Esophagus muscularis mucosa (tissue), 4 donors: Measurements from ENCODE around the gene UNC5A. TPM values are rescaled to one million over a fixed set of nuclear protein-coding genes. Genes with fewer than 3 reads are reported as not detected.
A peak's percentile ranks its signal among the peaks of the same experiment; 100 is the strongest.

Experiments used
- DNase-seq: peaks from one replicate; pipeline ENCODE4 v3.0.0-alpha.2; 2017; ENCODE audit errors: extremely low spot score
- H3K27ac ChIP-seq, 4 donors: fragments of 200-600 bp; sonication (generic); replicated peaks in 1 of 4; 1 replicate in 3 of 4; 2 replicates in 1 of 4; pipeline ENCODE4 v1.5.1; 2016 to 2019; ENCODE audit warnings: mild to moderate bottlenecking in 1 of 4
- H3K27me3 ChIP-seq, 4 donors: fragments of 200-600 bp; sonication (generic); one replicate each; pipeline versions ENCODE4 v1.5.1 to v1.6.0; 2016 to 2019
- H3K36me3 ChIP-seq, 4 donors: fragments of 200-600 bp; sonication (generic); one replicate each; pipeline ENCODE4 v1.5.1; 2016 to 2019
- H3K4me1 ChIP-seq, 4 donors: fragments of 200-600 bp; sonication (generic); one replicate each; pipeline ENCODE4 v1.5.1; 2016 to 2019
- H3K4me3 ChIP-seq, 4 donors: fragments of 200-600 bp; sonication (generic); 1 replicate in 2 of 4; 2 replicates in 2 of 4; pipeline ENCODE4 v1.5.1; 2016 to 2019; ENCODE audit warnings: mild to moderate bottlenecking in 4 of 4, moderate library complexity in 1 of 4
- H3K9me3 ChIP-seq, 4 donors: fragments of 200-600 bp; sonication (generic); 1 replicate in 3 of 4; 2 replicates in 1 of 4; pipeline ENCODE4 v1.5.1; 2016 to 2019
- EP300 ChIP-seq: sonication (generic); formaldehyde crosslinking; IDR thresholded peaks from one replicate; pipeline ENCODE4 v1.6.1; 2017; ENCODE audit warnings: antibody characterized with exemption
- POLR2A ChIP-seq: fragments of 450-650 bp; IDR thresholded peaks from one replicate; pipeline ENCODE4 v1.6.1; 2017; ENCODE audit warnings: antibody characterized with exemption, moderate library complexity, mild to moderate bottlenecking, low read depth
- POLR2AphosphoS5 ChIP-seq, 2 donors: sonication (generic); formaldehyde crosslinking; IDR thresholded peaks; one replicate each; pipeline ENCODE4 v1.6.1; 2017; ENCODE audit warnings: antibody characterized with exemption in 2 of 2
- WGBS: methylation state at CpG from one replicate; pipeline ENCODE4 v1.1.5; 2018; 5-methylcytosine and 5-hydroxymethylcytosine counted together
- intact Hi-C: fragments of 100-400 bp; cut with DNase I; formaldehyde crosslinking; loops from one replicate; pipeline ENCODE4 v1.15.1; 2023
- total RNA-seq, 4 donors: library from RNA; depleted of rRNA; stranded (reverse); fragments of >200 nt; gene quantifications; one replicate each; pipeline versions ENCODE4 v1.1.0 to v1.2.1, GENCODE V29; 2016
- TF ChIP-seq, protein P1 (sequence below), 3 experiments: fragments of 200-600 bp in 2 of 3; fragments of 450-650 bp in 1 of 3; sonication (generic) in 2 of 3; IDR thresholded peaks; one replicate each; pipeline ENCODE4 v1.5.1; 2017 to 2019; ENCODE audit warnings: antibody characterized with exemption in 3 of 3, mild to moderate bottlenecking in 2 of 3, moderate library complexity in 1 of 3

Gene UNC5A
- total RNA-seq, 4 donors from 2014 or later: not detected

DNA sequence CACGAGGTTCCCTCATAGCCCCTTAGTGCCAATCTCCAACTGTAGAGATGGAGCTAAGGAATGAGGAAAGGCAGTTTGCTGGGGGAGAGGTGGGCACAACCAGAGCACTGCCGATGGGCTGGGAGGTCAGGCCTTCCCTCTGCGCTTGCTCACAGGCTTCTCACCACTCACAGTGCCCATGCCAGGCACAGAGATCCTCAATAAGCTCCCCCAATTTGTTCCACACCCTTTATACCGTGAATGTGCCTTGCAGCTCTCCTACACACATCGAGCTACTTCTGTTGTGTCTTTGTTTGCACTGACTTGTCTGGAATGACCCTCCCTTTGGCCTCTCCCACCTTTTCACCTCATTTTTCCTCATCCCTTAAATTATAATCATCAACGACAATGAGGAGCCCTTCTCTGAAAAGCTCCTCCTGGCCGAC lies 90.4 kb downstream of the UNC5A start:
- intact Hi-C loops: no loop called here

DNA sequence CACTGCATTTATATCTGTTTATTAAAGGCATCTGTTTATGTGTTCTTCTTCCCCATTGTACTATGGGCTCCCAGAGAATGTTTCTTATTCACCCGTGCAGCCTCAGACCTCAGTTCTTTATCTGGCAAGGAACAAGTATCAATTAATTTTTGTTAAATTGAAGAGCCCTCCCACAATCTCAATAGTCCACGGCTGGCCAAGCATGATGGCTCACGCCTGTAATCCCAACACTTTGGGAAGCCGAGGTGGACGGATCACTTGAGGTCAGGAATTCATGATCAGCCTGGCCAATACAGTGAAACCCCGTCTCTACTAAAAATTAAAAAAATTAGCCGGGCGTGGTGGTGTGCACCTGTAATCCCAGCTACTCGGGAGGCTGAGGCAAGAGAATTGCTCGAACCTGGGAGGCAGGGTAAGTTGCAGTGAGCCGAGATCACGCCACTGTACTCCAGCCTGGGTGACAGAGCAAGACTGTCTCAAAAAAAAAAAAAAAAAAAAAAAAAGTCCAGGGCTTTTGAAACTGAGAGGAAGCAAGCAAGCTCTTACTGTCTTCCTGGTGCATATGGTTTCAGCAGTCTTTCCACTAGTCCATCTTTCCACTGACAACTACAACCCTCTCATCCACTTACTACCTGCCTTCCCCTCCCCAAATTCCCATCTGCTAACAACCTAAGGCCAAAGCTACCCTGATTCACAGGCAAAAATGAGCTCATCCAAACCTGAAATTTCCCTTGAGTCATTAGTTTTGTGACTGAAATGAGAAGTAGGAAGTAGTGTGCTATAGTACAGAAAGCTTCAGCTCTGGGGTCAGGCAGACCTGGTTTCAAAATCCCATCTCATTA lies 91.1 kb downstream of the UNC5A start:
- H3K4me1 ChIP-seq: peaks cover 0 to 13% (median 5%) of the 10 kb centered on the region in 4 donors
- no peak overlapping the region for H3K27ac ChIP-seq
- no peaks in the 10 kb centered on the region for H3K27me3 ChIP-seq
- peak; percentile 60 for DNase-seq
- TF ChIP-seq POLR2A: no peak
- TF ChIP-seq POLR2AphosphoS5 (IDR thresholded peaks at IDR 0.05): no peak
- TF ChIP-seq, protein P1, sequence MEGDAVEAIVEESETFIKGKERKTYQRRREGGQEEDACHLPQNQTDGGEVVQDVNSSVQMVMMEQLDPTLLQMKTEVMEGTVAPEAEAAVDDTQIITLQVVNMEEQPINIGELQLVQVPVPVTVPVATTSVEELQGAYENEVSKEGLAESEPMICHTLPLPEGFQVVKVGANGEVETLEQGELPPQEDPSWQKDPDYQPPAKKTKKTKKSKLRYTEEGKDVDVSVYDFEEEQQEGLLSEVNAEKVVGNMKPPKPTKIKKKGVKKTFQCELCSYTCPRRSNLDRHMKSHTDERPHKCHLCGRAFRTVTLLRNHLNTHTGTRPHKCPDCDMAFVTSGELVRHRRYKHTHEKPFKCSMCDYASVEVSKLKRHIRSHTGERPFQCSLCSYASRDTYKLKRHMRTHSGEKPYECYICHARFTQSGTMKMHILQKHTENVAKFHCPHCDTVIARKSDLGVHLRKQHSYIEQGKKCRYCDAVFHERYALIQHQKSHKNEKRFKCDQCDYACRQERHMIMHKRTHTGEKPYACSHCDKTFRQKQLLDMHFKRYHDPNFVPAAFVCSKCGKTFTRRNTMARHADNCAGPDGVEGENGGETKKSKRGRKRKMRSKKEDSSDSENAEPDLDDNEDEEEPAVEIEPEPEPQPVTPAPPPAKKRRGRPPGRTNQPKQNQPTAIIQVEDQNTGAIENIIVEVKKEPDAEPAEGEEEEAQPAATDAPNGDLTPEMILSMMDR (IDR thresholded peaks at IDR 0.05): no peak
- no peak for TF ChIP-seq EP300
- H3K36me3 ChIP-seq: peaks cover 30 to 51% (median 41%) of the 10 kb centered on the region in 4 donors
- WGBS: 89% methylated on average over 12 of the region's 12 CpGs
- H3K9me3 ChIP-seq: no peaks in the 10 kb centered on the region
- intact Hi-C loops: no loop called here
- H3K4me3 ChIP-seq: no peak overlapping the region

More for the DNA sequence above, 90.4 kb downstream of the UNC5A start:
- H3K27me3 ChIP-seq: no peaks in the 10 kb centered on the region
- H3K4me3 ChIP-seq: no peak overlapping the region
- peaks cover 0 to 13% (median 5%) of the 10 kb centered on the region in 4 donors for H3K4me1 ChIP-seq
- WGBS: 75% methylated on average over 6 of the region's 7 CpGs
- no peak overlapping the region for H3K27ac ChIP-seq
- peak; percentile 62 for DNase-seq
- TF ChIP-seq, protein P1 (IDR thresholded peaks at IDR 0.05): no peak
- TF ChIP-seq POLR2A (no peak), EP300 (no peak)
- H3K36me3 ChIP-seq: peaks cover 23 to 44% (median 34%) of the 10 kb centered on the region in 4 donors
- H3K9me3 ChIP-seq: no peaks in the 10 kb centered on the region

DNA sequence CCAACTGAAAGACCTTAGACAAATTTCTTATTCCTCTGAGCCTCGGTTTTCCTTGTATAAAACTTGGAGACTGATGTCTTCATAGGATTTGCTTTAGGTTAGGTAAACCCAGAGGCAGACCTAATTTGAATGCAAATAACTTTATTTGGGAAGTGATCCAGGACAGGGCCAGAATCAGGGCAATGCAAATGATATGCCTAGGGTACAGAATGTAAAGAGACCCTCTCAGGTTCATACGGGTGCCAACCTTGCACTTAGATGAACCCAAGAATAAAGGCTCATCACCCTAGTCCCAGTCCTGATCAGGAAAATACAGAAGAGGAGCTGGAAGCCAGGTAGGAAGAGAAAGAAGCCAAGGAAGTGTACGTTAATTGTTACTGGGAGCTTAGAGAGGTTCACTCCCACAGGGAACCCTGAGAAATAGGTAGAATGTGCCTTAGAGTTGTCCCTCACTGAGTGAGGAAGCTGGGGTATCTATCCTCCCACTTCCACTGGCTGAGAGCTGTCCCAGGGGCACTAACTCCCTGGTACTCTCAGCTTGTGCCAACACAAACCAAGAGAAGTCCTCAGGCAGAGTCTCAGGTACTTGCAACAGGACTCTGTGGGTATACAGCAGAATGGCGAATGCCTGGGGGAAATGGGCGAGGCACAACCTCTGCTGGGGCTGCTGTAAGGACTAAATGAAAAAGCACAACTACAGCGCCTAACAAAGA lies 91.9 kb downstream of the UNC5A start:
- H3K36me3 ChIP-seq: peaks cover 38 to 59% (median 48%) of the 10 kb centered on the region in 4 donors
- no peaks in the 10 kb centered on the region for H3K9me3 ChIP-seq
- H3K4me3 ChIP-seq: no peak overlapping the region
- H3K27ac ChIP-seq: no peak overlapping the region
- DNase-seq: peak; percentile 72
- WGBS: 85% methylated on average over 6 of the region's 6 CpGs
- TF ChIP-seq POLR2AphosphoS5 (IDR thresholded peaks at IDR 0.05) (peak in 1 of 2 donors; percentile 7), POLR2A (no peak)
- intact Hi-C loops: no loop called here
- H3K4me1 ChIP-seq: peaks cover 0 to 13% (median 5%) of the 10 kb centered on the region in 4 donors
- H3K27me3 ChIP-seq: no peaks in the 10 kb centered on the region

DNA sequence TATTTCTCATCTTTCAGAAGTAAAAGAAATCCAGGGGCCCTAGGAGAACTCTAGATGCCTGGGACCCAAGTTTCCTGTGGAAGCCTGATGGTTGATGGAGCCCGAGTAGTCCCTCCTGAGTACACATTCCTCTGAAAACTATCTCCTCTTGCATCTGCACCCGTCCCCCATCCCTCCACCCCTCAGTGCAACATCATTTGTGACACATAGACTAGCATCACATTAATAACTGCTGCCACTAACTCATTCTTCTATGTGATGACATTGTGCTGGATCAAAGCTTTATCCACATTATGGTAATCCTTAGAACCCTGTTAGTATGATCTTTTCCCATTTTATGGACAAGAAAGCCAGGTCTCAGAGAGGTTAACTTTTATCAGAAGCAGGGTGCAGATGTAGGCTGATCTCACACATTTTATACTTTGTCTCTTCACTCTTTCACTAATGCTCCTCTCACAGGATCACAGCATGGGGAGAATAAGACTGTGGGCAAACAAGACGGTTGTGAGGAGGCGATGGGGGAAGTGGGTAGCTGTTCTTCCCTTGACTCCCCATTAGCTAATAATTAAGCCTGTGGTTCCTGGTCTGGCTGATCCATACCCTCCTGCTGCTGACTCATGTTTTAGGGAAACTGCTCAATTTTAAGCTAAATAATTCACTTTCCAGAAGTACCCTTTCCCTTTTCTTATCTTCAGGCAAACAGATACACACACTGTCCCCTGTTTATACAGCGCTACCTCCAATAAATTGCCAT lies 92.7 kb downstream of the UNC5A start:
- Histone ChIP-seq H3K36me3 (peaks cover 46 to 67% (median 57%) of the 10 kb centered on the region in 4 donors), H3K27ac (no peak overlapping the region), H3K4me1 (peaks cover 0 to 13% (median 5%) of the 10 kb centered on the region in 4 donors), H3K27me3 (no peaks in the 10 kb centered on the region), H3K9me3 (no peaks in the 10 kb centered on the region), H3K4me3 (no peak overlapping the region)
- 84% methylated on average over 5 of the region's 5 CpGs for WGBS
- DNase-seq: no peak
- TF ChIP-seq, protein P1 (IDR thresholded peaks at IDR 0.05): no peak
- TF ChIP-seq POLR2A: no peak
- no peak for TF ChIP-seq EP300
- intact Hi-C loops: no loop called here
